ENCODE data around the gene ZSCAN31. TPM values are rescaled to one million over a fixed set of nuclear protein-coding genes. Genes with fewer than 3 reads are reported as not detected.
"Not testable (repeated sequence)": the region's sequence is repeated elsewhere in the genome, so short reads cannot be mapped to it uniquely, and the experiment has no call there.

The ZSCAN31 gene
- total RNA-seq, 1 donor from 2014 or later, result 2.4 TPM

- ATAC-seq (peak; percentile 77), DNase-seq (ENCODE audit: low spot score) (no peak)
Measured at GRCh38 chr6:28323813-28324424, 12.0 kb downstream of the ZSCAN31 start.

- DNase-seq (ENCODE audit: low spot score) (no peak), ATAC-seq (peak; percentile 45)
Measured at GRCh38 chr6:28322661-28323060, 13.3 kb downstream of the ZSCAN31 start.

- ATAC-seq; DNase-seq (ENCODE audit: low spot score): not testable (repeated sequence)
Measured at GRCh38 chr6:28317866-28318265, 18.1 kb downstream of the ZSCAN31 start.

GRCh38 chr6:28315628-28316027 is 20.3 kb downstream of the ZSCAN31 start:
- no peak for DNase-seq (ENCODE audit: low spot score)

GRCh38 chr6:28312939-28313338 is 23.0 kb downstream of the ZSCAN31 start:
- ATAC-seq (no peak), DNase-seq (ENCODE audit: low spot score) (no peak)

More at GRCh38 chr6:28315628-28316027, 20.3 kb downstream of the ZSCAN31 start:
- no peak for ATAC-seq

GRCh38 chr6:28311139-28311823 is 24.7 kb downstream of the ZSCAN31 start:
- no peak for ATAC-seq

GRCh38 chr6:28306363-28306762 is 29.6 kb downstream of the ZSCAN31 start:
- ATAC-seq; DNase-seq (ENCODE audit: low spot score): not testable (repeated sequence)

More at GRCh38 chr6:28311139-28311823, 24.7 kb downstream of the ZSCAN31 start:
- DNase-seq (ENCODE audit: low spot score), result no peak

GRCh38 chr6:28303570-28303969 is 32.4 kb downstream of the ZSCAN31 start:
- DNase-seq (ENCODE audit: low spot score) (no peak), ATAC-seq (no peak)

- ATAC-seq (no peak), DNase-seq (ENCODE audit: low spot score) (no peak)
Measured at GRCh38 chr6:28296520-28297060, 39.4 kb downstream of the ZSCAN31 start.

- ATAC-seq (no peak), DNase-seq (ENCODE audit: low spot score) (no peak)
Measured at GRCh38 chr6:28295326-28295725, 40.6 kb downstream of the ZSCAN31 start.

- ATAC-seq (no peak), DNase-seq (ENCODE audit: low spot score) (no peak)
Measured at GRCh38 chr6:28291573-28291972, 44.4 kb downstream of the ZSCAN31 start.

- ATAC-seq (no peak), DNase-seq (ENCODE audit: low spot score) (no peak)
Measured at GRCh38 chr6:28282926-28283325, 53.0 kb downstream of the ZSCAN31 start.

- DNase-seq (ENCODE audit: low spot score) (peak; percentile 53), ATAC-seq (peak; percentile 91)
Measured at GRCh38 chr6:28281288-28282064, 54.5 kb downstream of the ZSCAN31 start, which contains the start of gene PGBD1. TSS of gene PGBD1 (plus strand) at chr6:28281572. CDS start at chr6:28283814, 2,242 bp downstream.

- ATAC-seq (no peak), DNase-seq (ENCODE audit: low spot score) (no peak)
Measured at GRCh38 chr6:28280595-28281287, 55.2 kb downstream of the ZSCAN31 start.

GRCh38 chr6:28277746-28278145 is 58.2 kb downstream of the ZSCAN31 start:
- ATAC-seq, result peak; percentile 79

GRCh38 chr6:28274888-28275287 is 61.1 kb downstream of the ZSCAN31 start:
- DNase-seq (ENCODE audit: low spot score) (no peak), ATAC-seq (no peak)

More at GRCh38 chr6:28277746-28278145, 58.2 kb downstream of the ZSCAN31 start:
- no peak for DNase-seq (ENCODE audit: low spot score)
